Measurements from ENCODE around the gene SLFN14. TPM values are rescaled to one million over a fixed set of nuclear protein-coding genes. Genes with fewer than 3 reads are reported as not detected.
A peak's percentile ranks its signal among the peaks of the same experiment; 100 is the strongest.

The SLFN14 gene
- total RNA-seq, 1 donor from 2014 or later: not detected

DNA sequence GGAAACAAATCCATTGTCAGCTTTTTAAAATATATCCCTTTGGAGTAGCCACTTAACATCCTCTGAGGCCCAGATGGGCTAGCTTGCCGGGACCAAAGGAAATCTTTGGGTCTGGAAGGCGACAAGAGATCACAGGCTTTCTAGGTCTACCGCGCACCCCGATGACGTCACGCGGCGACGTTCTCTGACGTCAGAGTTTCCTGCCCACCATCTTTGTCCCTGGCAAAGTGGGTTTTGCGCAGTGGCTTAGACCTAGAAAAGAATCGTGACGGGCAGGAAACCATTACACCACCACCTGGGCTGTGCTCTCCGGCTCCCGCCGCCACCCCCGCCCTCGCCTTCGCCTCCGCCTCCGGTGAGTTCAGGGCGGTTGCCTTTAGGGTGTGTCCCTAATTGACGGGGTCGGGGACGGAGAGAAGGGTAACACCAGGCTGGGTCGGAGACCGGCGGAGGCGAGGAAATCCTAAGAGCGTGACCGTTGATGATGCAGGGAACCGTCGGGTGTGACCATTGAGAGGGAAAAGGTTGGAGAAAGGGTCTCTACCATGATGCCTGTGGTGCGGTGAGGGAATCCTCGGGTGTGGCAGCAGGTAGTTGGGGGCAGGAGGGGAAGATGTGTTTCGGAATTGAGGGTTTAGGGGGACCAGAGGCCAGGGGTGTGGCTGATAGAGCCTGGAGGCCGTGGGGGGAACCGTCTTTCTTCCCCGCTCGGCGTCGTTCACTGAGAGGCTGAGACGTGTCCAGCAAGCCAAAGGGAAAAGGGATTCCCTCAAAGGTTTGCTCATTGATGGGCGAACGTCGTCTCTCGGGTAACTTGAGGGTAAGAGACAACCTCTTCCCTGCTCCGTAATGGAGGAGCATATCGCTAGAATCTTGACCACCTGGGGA is 26.7 kb upstream of the SLFN14 start, which contains the start of gene AP2B1:
Gene AP2B1 (plus strand): TSS at position 249 of the 888 bp plus-strand sequence. CDS start 6,709 bp downstream, outside the sequence.
- Mint-ChIP-seq H3K27ac (ENCODE audit: unreplicated experiment) (peak within 1 kb of the TSS; percentile 100), H3K4me1 (ENCODE audit: low read depth) (peaks cover 41% of the 10 kb centered on the region), H3K4me3 (ENCODE audit: unreplicated experiment) (peak within 1 kb of the TSS; percentile 100), H3K9me3 (ENCODE audit: low read depth) (no peaks in the 10 kb centered on the region), H3K27me3 (ENCODE audit: low read depth) (no peaks in the 10 kb centered on the region), H3K36me3 (ENCODE audit: low read depth) (peaks cover 4% of the 10 kb centered on the region)
- DNase-seq (ENCODE audit: low spot score): no peak
- TF ChIP-seq CTCF (IDR thresholded peaks at IDR 0.05): peak; percentile 16

- DNase-seq (ENCODE audit: low spot score): no peak
- Mint-ChIP-seq H3K27me3 (ENCODE audit: low read depth) (no peaks in the 10 kb centered on the region), H3K9me3 (ENCODE audit: low read depth) (no peaks in the 10 kb centered on the region), H3K4me3 (ENCODE audit: unreplicated experiment) (peak overlapping the region; percentile 100), H3K27ac (ENCODE audit: unreplicated experiment) (peak overlapping the region; percentile 100), H3K4me1 (ENCODE audit: low read depth) (peaks cover 38% of the 10 kb centered on the region), H3K36me3 (ENCODE audit: low read depth) (peaks cover 4% of the 10 kb centered on the region)
- no peak for TF ChIP-seq CTCF (IDR thresholded peaks at IDR 0.05)
These were observed 26.0 kb upstream of the SLFN14 start for GRCh38 chr17:35586569-35587073.

DNA sequence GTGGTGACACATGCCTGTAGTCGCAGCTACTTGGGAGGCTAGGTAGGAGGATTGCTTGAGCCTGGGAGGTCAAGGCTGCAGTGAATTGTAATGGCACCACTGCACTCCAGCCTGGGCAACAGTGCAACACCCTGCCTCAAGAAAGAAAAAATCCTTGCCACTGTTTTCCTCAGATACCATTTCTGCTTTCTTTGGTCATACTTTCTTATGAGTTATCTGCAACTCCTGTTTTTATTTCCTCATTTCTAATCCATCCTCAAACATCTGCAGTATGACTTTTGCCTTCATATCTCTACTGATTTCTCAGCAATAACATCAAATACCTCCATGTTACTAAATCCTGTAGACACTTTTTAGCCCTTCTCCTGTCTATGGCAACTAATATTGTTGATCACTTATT is 23.4 kb upstream of the SLFN14 start:
- no peak overlapping the region for H3K4me3 Mint-ChIP-seq (ENCODE audit: unreplicated experiment)

DNA sequence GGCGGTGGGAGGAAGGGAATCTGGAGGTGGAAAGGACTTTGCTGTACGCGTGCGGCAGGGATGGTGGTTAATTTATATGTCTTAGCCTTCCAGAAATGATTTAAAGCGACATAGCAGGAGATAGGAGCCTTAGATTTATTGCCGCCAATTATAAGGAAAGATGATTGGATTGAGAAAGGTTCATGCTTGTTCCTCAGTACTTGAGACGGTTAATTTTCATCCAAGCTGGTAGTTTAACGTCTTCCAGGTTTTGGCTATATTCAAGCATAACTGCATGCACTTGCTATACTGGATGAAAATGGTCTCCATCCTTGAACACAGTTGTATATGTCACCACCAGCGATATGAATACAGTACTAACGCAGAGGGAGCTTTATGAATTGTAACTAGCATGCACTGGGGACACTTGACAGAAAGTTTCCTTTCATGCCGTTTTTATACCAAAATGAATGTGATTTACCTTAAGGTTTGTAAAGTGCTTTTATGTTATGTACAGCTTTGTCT is 18.4 kb upstream of the SLFN14 start:
- TF ChIP-seq CTCF (IDR thresholded peaks at IDR 0.05): no peak
- H3K9me3 Mint-ChIP-seq (ENCODE audit: low read depth): no peaks in the 10 kb centered on the region
- DNase-seq (ENCODE audit: low spot score): no peak
- H3K27me3 Mint-ChIP-seq (ENCODE audit: low read depth): no peaks in the 10 kb centered on the region
- peak overlapping the region; percentile 91 for H3K27ac Mint-ChIP-seq (ENCODE audit: unreplicated experiment)
- H3K36me3 Mint-ChIP-seq (ENCODE audit: low read depth): no peaks in the 10 kb centered on the region
- H3K4me1 Mint-ChIP-seq (ENCODE audit: low read depth): peaks cover 34% of the 10 kb centered on the region
- peak overlapping the region; percentile 94 for H3K4me3 Mint-ChIP-seq (ENCODE audit: unreplicated experiment)

More for the DNA sequence above, 23.4 kb upstream of the SLFN14 start:
- H3K27ac Mint-ChIP-seq (ENCODE audit: unreplicated experiment): no peak overlapping the region
- TF ChIP-seq CTCF (IDR thresholded peaks at IDR 0.05): no peak
- H3K27me3 Mint-ChIP-seq (ENCODE audit: low read depth): no peaks in the 10 kb centered on the region
- H3K9me3 Mint-ChIP-seq (ENCODE audit: low read depth): no peaks in the 10 kb centered on the region
- no peak for DNase-seq (ENCODE audit: low spot score)
- peaks cover 4% of the 10 kb centered on the region for H3K36me3 Mint-ChIP-seq (ENCODE audit: low read depth)
- peaks cover 24% of the 10 kb centered on the region for H3K4me1 Mint-ChIP-seq (ENCODE audit: low read depth)

- no peaks in the 10 kb centered on the region for H3K36me3 Mint-ChIP-seq (ENCODE audit: low read depth)
- peak within 1 kb of the TSS; percentile 91 for H3K27ac Mint-ChIP-seq (ENCODE audit: unreplicated experiment)
- peak within 1 kb of the TSS; percentile 94 for H3K4me3 Mint-ChIP-seq (ENCODE audit: unreplicated experiment)
- no peaks in the 10 kb centered on the region for H3K9me3 Mint-ChIP-seq (ENCODE audit: low read depth)
- H3K4me1 Mint-ChIP-seq (ENCODE audit: low read depth): peaks cover 34% of the 10 kb centered on the region
- TF ChIP-seq CTCF (IDR thresholded peaks at IDR 0.05): peak; percentile 27
- no peaks in the 10 kb centered on the region for H3K27me3 Mint-ChIP-seq (ENCODE audit: low read depth)
- DNase-seq (ENCODE audit: low spot score): no peak
These were observed 17.7 kb upstream of the SLFN14 start, which contains the start of gene PEX12 for GRCh38 chr17:35578197-35578928. PEX12 (minus strand) TSS chr17:35578571; CDS start chr17:35578021, 550 bp downstream.
